ENCODE results near the gene OR2H2.

Gene OR2H2

GRCh38 chr6:29584821-29585220 is at the start of gene OR2H2:
TSS of gene OR2H2 (plus strand) at chr6:29585121. CDS start at chr6:29587945, 2,824 bp downstream.
- FAIRE-seq (no peak), DNase-seq (ENCODE audit: extremely low spot score, insufficient read length, low read depth) (no peak)

GRCh38 chr6:29537714-29538403 is 47.1 kb upstream of the OR2H2 start:
- DNase-seq (ENCODE audit: extremely low spot score, insufficient read length, low read depth) (no peak), FAIRE-seq (no peak)

- FAIRE-seq, result no peak
Measured at GRCh38 chr6:29547573-29547972, 37.3 kb upstream of the OR2H2 start.

GRCh38 chr6:29552512-29553051 is 32.3 kb upstream of the OR2H2 start:
- FAIRE-seq (peak; percentile 83), DNase-seq (ENCODE audit: extremely low spot score, insufficient read length, low read depth) (peak; percentile 33)

More at GRCh38 chr6:29547573-29547972, 37.3 kb upstream of the OR2H2 start:
- no peak for DNase-seq (ENCODE audit: extremely low spot score, insufficient read length, low read depth)

GRCh38 chr6:29553268-29554057 is 31.5 kb upstream of the OR2H2 start:
- no peak for FAIRE-seq
- no peak for DNase-seq (ENCODE audit: extremely low spot score, insufficient read length, low read depth)

GRCh38 chr6:29554764-29555163 is 30.2 kb upstream of the OR2H2 start:
- DNase-seq (ENCODE audit: extremely low spot score, insufficient read length, low read depth) (no peak), FAIRE-seq (no peak)

- DNase-seq (ENCODE audit: extremely low spot score, insufficient read length, low read depth), result no peak
- FAIRE-seq, result no peak
Measured at GRCh38 chr6:29557320-29557719, 27.6 kb upstream of the OR2H2 start.

GRCh38 chr6:29558439-29559079 is 26.4 kb upstream of the OR2H2 start:
- DNase-seq (ENCODE audit: extremely low spot score, insufficient read length, low read depth) (no peak), FAIRE-seq (no peak)

- DNase-seq (ENCODE audit: extremely low spot score, insufficient read length, low read depth) (no peak), FAIRE-seq (peak; percentile 42)
Measured at GRCh38 chr6:29559524-29560287, 25.2 kb upstream of the OR2H2 start, which contains the start of gene UBD. TSS of gene UBD (minus strand) at chr6:29559732. CDS start at chr6:29559701, 31 bp downstream.

- DNase-seq (ENCODE audit: extremely low spot score, insufficient read length, low read depth) (no peak), FAIRE-seq (no peak)
Measured at GRCh38 chr6:29561091-29561490, 23.8 kb upstream of the OR2H2 start.

- FAIRE-seq (no peak), DNase-seq (ENCODE audit: extremely low spot score, insufficient read length, low read depth) (no peak)
Measured at GRCh38 chr6:29561606-29562181, 23.2 kb upstream of the OR2H2 start.

GRCh38 chr6:29563435-29563965 is 21.4 kb upstream of the OR2H2 start:
- DNase-seq (ENCODE audit: extremely low spot score, insufficient read length, low read depth) (no peak), FAIRE-seq (no peak)

- FAIRE-seq (no peak), DNase-seq (ENCODE audit: extremely low spot score, insufficient read length, low read depth) (no peak)
Measured at GRCh38 chr6:29564875-29565274, 20.0 kb upstream of the OR2H2 start.

- DNase-seq (ENCODE audit: extremely low spot score, insufficient read length, low read depth) (no peak), FAIRE-seq (no peak)
Measured at GRCh38 chr6:29566856-29567255, 18.1 kb upstream of the OR2H2 start.

GRCh38 chr6:29567541-29567940 is 17.4 kb upstream of the OR2H2 start:
- FAIRE-seq, result no peak
- no peak for DNase-seq (ENCODE audit: extremely low spot score, insufficient read length, low read depth)

- no peak for DNase-seq (ENCODE audit: extremely low spot score, insufficient read length, low read depth)
- FAIRE-seq, result no peak
Measured at GRCh38 chr6:29567991-29568390, 16.9 kb upstream of the OR2H2 start.

GRCh38 chr6:29576056-29576455 is 8.9 kb upstream of the OR2H2 start:
- FAIRE-seq, result no peak

GRCh38 chr6:29577544-29577943 is 7.4 kb upstream of the OR2H2 start:
- DNase-seq (ENCODE audit: extremely low spot score, insufficient read length, low read depth) (no peak), FAIRE-seq (no peak)

More at GRCh38 chr6:29576056-29576455, 8.9 kb upstream of the OR2H2 start:
- no peak for DNase-seq (ENCODE audit: extremely low spot score, insufficient read length, low read depth)

GRCh38 chr6:29589423-29590048 is 4.6 kb downstream of the OR2H2 start:
- FAIRE-seq (peak; percentile 83), DNase-seq (ENCODE audit: extremely low spot score, insufficient read length, low read depth) (peak; percentile 17)
